C4-2B (cell line): Measurements from ENCODE around the gene CREBRF.

ENCODE experiments used
- ZFX ChIP-seq: fragments of 450-650 bp; IDR thresholded peaks from 2 replicates; pipeline ENCODE4 v1.6.1; 2017
- TF ChIP-seq, protein P1 (sequence below): fragments of 450-650 bp; conservative IDR thresholded peaks from 2 replicates; pipeline ENCODE4 v1.5.1; 2017; ENCODE audit warnings: mild to moderate bottlenecking

DNA sequence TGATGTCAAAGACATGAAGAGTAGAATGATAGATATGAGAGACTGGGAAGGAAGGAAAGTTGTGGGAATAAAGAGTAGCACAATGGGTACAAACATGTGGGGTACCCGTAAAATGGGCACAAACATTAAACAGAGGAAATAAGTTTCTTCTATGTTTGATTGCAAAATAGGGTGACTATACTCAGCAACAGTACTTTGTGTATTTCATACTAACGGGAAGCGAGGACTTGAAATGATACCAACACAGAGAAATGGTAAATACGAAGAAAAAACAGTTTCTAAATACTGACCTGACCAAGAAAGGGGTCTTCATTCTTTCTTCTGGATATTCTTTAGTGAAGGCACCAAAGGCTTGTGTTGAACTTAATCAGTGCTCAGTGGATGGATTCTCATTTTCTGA, 41.5 kb upstream of the CREBRF start:
- TF ChIP-seq, protein P1, sequence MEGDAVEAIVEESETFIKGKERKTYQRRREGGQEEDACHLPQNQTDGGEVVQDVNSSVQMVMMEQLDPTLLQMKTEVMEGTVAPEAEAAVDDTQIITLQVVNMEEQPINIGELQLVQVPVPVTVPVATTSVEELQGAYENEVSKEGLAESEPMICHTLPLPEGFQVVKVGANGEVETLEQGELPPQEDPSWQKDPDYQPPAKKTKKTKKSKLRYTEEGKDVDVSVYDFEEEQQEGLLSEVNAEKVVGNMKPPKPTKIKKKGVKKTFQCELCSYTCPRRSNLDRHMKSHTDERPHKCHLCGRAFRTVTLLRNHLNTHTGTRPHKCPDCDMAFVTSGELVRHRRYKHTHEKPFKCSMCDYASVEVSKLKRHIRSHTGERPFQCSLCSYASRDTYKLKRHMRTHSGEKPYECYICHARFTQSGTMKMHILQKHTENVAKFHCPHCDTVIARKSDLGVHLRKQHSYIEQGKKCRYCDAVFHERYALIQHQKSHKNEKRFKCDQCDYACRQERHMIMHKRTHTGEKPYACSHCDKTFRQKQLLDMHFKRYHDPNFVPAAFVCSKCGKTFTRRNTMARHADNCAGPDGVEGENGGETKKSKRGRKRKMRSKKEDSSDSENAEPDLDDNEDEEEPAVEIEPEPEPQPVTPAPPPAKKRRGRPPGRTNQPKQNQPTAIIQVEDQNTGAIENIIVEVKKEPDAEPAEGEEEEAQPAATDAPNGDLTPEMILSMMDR, result no peak
- no peak for TF ChIP-seq ZFX
